Right renal pelvis (tissue), 4 donors: ENCODE data around the gene C18orf54. TPM values are rescaled to one million over a fixed set of nuclear protein-coding genes. Genes with fewer than 3 reads are reported as not detected.
"Not testable (repeated sequence)": the region's sequence is repeated elsewhere in the genome, so short reads cannot be mapped to it uniquely, and the experiment has no call there.

Experiments used
- DNase-seq, 4 donors: peaks; one replicate each; pipeline ENCODE4 v3.0.0-alpha.2; 2013; ENCODE audit warnings: low read depth in 4 of 4, low spot score in 3 of 4, missing footprints in 1 of 4
- polyA plus RNA-seq, 4 donors: library from polyadenylated mRNA; unstranded; fragments of 120-200 nt; gene quantifications; one replicate each; pipeline ENCODE4 v1.2.1, GENCODE V29; 2013; ENCODE audit not compliant: insufficient read length in 4 of 4

Gene C18orf54
- 10 to 100 TPM; 10.4 to 12.8 (median 11.6) TPM for polyA plus RNA-seq

DNA sequence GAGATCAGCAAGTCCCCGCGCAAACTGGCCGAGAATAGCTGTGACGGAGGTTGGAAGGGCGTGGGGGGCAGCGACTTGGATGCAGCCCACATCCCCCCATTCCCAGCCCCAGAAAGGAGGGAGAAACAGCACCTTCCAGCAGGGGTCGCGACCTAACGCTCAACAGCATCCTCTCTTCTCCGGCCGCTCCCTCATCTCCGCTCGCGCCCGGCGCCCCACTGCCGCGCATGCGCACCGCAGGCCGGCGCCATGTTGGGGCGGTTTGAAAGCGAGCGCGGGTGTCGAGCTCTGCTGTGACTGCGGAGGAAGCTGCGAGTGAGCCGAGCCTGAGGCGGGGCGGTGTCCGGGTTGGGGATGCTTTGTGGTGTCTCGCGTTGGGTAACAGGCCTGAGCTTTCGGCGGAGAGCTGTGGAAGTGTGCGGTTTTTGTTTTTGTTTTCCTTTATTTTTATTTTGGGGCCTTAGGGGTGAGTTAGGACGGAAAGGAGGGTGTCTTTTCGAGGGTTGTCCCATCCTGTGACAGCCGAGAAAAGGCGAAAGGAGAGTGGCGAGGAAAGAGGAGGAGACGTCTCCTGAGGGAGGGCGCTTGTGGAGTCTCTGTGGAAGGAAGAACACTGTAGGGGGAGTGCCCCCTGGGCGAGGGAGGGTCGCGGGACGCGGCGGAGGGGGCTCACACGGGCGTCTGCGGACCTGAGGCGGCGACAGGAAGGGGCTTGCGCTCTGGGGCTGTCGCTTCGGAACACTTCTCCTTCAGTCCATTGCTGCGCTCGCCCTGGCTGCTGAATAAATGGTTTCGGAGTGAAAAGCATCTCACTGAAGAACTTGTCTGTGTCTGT, at the start of gene C18orf54, which contains the start of gene STARD6:
Gene C18orf54 (plus strand): TSS at position 247 of the 835 bp plus-strand sequence. CDS start 2,667 bp downstream, outside the sequence.
Gene STARD6 (minus strand): TSS at position 199 of the 835 bp plus-strand sequence. CDS start 3,285 bp downstream, outside the sequence.
- peak; percentile 77 to 83 (median 80) for DNase-seq

DNA sequence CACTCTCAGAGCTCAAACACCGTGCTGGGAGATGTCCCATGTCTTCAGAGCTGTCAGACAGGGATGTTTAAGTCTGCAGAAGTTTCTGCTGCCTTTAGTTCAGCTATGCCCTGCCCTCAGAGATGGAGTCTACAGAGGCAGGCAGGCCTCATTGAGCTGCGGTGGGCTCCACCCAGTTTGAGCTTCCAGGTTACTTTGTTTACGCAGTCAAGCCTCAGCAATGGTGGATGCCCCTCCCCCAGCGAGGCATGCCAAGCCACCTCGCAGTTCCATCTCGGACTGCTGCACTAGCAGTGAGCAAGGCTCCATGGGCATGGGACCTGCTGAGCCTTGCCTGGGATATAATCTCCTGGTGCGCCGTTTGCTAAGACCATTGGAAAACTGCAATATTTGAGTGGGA, 48.1 kb upstream of the C18orf54 start:
- DNase-seq, result not testable (repeated sequence)

DNA sequence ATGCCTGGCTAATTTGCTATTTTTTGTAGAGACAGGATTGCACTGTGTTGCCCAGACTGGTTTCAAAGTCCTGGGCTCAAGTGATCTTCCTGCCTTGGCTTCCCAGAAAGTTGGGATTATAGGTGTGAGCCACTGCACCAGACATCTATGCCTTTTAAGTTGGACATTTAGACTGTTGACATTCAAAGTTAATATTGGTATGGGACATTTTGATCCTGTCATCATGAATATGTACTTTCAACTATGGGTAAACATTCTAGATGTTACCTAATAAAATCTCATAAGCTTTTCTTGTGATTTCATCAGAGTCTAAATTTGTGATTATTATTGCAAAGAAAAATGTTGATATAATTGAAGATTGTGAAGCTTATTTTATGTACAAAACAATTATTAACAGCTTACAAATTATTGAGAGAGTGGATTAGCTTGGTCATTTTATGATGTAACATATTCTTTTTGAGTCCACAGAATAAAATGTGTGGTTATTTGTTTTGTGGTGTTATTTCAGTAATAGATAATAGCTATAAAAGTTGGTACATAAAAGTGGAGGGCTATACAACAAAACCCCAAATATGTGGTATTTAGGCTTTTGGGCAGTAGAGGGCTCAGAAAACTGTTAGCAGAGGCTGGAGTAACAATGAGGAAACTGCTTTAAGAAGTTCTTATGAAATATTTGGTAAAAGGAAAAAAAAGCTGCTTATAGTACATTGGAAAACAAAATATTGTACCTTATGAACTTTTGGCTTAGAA, 41.5 kb upstream of the C18orf54 start:
- DNase-seq, result no peak

DNA sequence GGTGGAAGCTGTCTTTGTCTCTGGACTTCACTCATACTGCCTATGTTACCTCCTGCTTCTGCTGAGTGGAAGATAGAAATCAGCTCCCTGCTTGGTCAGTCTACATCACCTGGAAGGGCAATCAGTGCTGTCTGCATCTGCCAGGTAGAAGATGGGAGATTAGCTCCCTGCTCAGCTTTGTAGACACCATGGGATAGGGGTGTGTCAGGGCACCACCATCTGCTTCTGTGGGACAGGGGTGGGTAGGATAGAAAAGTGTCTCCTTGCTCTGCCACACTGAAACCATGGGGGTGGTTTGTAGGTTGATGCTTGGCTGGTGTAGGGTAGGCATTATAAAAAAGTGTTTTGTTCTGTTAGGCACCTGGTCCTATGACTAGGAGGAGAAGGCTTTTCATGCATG, 34.1 kb upstream of the C18orf54 start:
- no peak for DNase-seq

DNA sequence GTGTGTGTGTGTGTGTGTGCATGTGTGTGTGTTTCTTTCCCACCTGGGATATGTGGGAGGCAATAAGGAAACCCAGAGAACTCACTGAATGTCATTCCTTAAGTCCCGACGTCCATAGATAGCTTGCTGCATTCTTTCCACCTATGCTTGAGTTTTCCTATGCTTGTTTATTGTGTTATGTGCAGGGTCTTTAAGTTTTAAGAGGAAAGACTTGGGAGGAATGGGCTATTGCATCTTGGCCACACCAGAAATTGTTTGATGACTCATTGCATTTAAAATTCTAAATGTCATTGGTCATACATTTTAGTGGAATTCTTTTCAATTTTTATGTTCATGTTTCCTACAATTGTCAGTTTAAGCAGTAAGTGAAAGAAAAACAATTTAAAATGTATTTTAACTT, 33.7 kb upstream of the C18orf54 start:
- DNase-seq, result no peak

DNA sequence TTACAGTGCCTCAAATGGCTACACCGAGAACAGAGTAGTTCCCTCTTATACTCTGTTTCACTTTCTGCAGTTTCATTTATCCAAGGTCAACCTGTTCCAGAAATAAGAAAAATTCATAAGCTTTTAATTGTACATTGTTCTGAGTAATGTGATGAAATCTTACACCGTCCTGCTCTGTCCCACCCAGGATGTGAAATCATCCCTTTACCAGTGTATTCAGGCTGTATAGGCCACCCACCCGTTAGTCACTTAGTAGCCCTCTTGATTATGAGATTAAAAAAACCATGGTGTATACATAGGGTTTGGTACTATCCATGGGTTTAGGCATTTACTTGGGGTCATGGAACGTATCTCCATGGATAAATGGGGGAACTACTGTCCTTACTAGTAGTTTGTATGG, 29.9 kb upstream of the C18orf54 start:
- no peak for DNase-seq

DNA sequence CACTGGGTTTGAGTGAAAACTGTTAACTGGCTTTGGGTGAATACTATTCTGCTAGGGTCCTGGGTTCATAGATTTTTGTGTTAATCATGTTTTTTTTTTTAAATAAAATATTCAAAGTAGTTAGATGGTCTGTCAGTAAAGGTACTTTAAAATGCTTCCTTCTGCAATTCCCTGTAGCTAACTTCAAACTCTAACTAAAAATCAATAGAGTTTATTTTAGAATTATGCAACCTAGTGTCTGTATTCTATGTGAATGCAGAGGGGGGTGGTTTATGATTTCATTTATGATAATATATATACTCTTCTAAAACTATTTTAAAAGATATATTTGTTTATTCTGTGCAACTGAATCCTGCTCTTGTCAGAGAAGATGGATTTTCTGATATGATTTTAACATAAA, 27.9 kb upstream of the C18orf54 start:
- no peak for DNase-seq

DNA sequence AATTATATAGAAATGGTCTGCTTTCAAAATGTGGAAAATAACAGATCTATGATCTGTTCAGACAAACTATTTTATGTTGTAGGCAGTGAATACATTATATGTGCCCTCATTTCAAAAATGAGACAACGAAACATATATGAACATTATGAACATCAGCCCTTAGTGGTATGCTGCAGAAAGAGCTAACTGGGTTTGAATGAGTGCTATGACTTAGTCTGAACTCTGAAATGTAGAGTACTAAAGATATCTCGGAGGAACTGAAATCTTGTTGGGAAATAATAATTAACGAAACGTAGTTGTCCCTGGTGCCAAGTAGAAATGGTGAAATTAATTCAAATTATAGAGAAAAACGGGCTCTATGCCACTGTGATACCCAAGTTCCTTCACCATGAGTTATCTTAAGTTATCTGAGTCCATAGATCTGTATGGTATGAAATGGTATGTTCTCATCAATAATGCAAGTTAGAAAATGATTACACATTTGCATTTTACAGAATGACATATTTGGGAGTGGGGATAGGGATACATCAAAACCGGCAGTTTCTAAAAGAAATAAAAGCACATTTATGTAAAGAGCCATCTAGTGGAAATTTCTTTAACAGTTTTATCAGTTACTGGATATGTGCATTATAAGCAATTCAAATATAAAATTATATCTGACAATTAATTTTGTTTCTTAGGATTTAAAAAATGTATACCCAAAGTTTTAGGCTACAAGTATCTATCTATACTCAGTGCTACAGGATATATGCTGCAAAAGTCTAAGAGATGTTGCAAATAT, 26.7 kb upstream of the C18orf54 start:
- DNase-seq, result no peak

DNA sequence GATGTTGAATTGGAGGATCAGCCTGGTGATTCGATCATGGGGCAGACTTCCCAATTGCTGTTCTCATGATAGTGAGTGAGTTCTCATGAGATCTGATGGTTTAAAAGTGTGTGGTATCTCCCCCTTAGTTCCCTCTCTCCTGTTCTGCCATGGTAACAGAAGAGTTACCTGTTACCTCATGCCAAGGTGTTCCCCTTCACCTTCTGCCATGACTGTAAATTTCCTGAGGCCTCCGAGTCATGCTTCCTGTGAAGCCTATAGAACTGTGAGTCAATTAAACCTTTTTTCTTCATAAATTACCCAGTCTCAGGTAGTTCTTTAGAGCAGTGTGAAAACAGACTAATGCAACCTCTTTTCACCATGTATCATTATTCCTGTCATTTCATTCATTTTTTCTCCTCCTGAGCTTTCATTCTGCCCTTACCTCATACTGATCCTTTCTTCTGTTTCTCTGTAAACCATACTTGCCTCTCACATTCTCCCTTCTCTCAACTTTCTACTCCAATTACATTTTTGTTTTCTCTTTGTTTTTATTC, 22.0 kb upstream of the C18orf54 start:
- no peak for DNase-seq

DNA sequence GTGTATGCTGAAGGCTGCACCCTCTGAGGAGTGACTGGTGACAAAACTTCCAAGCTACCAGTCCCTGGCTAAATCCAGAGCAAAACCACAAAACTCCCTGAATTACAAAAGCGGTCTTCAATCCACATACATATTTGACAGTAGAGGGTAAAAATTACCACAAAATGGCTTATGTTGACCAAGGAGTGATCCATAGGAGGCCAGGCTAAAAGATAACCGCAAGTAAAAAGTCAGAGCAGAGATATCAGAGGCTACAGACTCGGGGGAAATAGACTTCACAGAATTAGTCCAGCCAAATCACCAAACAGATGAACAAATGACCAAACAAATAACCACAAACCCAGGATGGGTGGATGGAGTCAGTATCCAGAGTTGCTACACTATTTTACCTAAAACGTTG, 19.5 kb upstream of the C18orf54 start:
- no peak for DNase-seq

DNA sequence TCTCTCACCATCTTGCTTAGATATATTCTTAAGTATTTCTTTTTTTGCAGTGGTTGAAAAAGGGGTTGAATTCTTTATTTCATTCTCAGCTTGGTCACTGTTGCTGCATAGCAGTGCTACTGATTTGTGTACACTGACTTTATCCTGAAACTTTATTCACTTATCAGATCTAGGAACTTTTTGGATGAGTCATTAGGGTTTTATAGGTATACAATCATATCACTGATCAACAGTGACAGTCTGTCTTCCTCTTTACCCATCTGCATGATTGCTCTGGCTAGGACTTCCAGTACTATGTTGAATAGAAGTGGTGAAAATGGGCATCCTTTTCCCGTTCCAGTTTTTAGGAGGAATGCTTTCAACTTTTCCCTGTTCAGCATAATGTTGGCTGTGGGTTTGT, 6.5 kb upstream of the C18orf54 start:
- DNase-seq, result no peak

DNA sequence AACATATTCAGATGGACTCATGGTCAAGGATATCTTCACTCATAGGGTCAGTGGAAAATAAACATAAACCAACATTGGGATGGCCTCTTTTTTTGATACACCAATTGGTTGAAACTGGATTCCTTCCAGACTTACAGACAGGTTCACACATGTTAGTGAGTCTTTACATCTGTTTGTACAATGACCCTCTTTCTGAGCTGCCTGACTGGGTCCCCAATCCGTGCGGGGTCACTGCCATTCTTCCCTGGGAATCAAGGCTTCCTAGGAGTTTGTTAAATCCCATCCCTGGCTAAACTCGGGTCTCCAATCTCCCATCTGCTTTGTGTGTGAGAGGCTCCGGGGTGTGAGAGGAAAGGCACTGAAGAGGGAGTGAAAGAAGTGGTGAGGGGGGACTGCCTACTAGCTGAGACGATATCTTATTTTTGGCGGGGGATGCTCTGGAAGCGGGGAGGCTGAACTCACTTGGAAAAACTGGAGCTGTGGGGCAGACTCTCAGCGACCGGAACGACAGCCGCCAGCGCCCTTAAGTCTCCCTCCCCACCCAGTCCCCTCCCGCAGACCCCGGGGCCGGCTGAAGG, 535 bp upstream of the C18orf54 start:
- peak in 1 of 4 donors; percentile 2 for DNase-seq

DNA sequence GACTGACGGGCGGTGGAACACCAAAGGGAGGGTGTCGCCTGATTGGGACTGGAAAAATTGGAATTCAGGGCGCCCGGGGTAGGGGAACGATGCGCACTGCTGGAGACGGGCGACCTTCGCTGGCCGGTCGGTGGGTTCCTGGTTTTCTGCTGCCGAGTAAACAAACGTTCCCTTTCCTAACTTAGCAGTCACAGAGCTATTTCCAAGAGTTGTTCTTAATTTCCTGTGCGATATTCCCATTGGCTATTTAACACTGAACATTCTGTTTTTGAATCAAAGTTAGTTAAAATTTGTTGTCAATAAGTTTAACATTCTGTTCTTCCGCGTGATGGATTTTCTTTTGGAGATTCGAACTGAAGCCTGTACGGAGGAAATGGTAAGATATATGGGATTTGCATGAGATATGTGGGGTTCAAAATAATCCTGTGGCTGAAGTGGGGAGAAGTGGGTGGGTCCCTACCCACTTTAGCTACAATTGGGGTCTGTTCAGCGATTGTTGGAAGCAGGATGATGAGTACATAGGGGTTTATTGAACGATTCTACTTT, 862 bp downstream of the C18orf54 start:
- DNase-seq, result peak in 1 of 4 donors; percentile 8

DNA sequence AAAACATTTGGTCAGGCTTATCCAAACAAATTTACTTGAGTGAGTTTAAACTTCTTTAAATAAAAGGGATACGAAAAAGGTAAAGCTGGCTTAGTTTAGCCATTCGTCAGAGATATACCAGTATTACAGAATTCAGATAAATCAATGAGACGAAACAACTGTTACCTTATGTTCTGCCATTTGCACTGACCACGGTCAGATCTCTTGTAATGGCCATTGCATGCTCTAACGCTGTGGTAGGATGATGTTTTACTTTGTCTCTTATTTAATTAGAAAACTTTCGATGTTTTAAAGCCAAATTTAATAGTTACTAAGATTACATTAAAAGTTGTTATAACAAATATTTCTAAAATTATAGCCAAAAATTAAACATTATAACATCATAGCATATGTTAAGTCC, 1.5 kb downstream of the C18orf54 start:
- DNase-seq, result peak in 2 of 4 donors; percentile 0 to 13

DNA sequence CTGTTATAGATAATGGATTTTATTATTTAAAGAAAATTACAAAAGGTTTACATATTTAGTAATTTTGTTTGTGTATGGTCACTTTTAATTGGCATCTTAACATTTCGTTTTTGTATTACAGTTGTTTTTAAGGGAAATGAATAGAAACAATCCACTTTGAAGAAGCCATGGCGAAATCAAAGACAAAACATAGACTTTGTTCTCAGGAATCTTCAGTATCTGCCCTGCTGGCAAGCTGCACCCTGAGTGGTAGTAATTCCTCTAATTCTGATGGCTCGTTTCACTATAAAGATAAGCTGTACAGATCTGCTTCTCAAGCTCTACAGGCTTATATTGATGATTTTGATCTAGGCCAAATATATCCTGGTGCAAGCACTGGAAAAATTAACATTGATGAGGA, 2.7 kb downstream of the C18orf54 start:
- DNase-seq, result no peak

DNA sequence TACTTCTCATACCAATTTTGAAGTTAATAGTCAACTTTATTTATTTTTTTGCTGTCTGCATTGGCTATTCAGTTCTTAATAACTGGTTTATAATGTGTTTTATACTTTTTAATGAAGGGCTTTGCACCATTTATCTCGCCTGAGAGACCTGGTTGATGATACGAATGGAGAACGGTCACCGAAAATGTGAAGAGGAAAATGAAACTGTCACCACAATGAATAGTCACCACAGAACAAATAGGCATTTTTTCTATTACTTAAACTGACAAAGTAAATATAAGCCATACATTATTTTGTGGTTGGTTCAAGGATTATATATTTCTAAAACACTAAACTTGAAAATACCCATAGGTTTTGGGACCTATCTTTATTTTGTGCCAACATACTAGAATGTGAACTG, 20.4 kb downstream of the C18orf54 start:
- DNase-seq, result no peak

DNA sequence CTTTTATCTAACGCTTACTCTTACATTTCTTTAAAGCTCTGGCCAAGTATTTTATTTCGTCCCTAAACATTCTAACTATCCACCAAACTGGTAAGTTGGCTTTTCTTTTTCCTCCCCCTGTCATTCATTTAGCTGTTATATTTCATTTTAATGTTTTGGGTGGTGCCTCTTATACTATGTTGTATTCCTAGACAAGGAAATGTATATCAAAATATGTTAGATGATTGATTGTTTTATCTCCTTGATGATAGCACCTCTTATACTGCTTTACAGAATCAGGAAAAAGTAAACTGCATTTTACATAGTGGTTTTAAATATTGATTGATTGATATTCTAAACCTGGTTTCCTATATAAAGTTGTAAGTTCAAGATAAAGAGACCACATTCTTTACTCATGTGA, 23.9 kb downstream of the C18orf54 start:
- no peak for DNase-seq

DNA sequence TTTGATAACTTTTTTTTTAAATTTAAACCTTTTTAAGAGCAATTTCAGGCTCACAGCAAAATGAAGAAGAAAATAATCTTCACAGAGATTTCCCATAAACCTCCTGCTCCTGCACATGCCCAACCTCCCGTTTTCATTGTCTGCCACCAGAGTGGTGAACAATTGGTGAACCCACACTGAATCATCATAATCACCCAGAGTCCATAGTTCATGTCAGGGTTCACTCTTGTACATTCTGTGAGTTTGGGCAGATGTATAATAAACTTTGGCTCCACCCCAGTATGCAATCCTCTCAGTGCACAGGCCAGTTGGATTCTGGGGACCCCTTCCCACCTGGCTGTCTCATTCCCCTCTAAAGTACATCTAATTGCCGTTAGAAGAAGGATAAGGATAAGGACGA, 24.4 kb downstream of the C18orf54 start:
- no peak for DNase-seq

DNA sequence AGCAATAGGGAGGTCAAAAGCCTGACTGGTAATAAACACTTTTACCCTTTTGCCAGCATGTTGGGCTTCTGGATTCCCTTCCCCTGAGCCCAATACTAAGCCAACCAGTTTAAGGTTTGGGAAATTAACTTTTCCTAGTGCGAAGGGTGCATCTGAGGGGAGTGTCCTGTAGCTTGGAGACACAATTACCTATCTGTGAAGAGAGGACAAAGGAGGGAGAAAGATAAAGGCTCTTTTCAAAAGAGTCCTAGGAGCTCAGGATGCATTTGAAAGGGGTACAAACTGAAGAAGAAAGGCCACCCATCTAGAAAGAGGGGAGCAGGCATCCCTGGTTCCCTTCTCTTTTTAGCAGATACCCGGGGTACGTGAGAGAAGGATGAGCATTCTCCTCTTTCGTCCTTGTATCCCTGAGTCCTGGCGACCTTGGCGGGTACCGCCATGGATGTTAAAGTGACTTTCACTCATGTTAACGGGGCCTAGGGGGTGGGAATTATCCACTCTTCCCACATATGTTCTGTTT, 25.1 kb downstream of the C18orf54 start:
- no peak for DNase-seq

DNA sequence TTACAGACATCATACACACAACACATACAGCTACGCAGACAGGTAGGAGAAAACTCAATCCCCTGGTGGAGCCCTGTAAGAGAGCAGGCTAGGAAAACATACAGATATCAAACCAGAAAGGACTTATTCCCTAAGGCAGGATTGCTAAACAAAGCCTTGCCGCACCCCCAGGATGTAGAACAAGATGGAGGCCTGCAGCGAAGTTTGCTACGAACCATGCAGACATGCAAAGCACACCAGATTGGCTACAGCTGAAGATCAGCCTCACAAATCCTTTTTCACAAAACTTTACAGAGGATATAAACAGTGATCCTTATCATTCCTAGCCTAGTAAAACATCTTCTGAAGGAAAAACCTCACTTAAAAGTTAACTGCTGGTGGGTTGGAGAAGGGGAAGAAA, 28.3 kb downstream of the C18orf54 start:
- no peak for DNase-seq
